NCI-H2107 treated with DMSO at 0.1 percent for 48 hours (cell line): ENCODE data around the gene RNASEH1.
"Not testable (repeated sequence)": the region's sequence is repeated elsewhere in the genome, so short reads cannot be mapped to it uniquely, and the experiment has no call there.

ENCODE experiments used
- DNase-seq: peaks from one replicate; lab custom pipeline; 2025; ENCODE audit not compliant: unreplicated experiment; lab: John Stamatoyannopoulos, UW

The RNASEH1 gene

GRCh38 chr2:3594493-3595281, 36.6 kb upstream of the RNASEH1 start, which contains the start of gene COLEC11:
Gene COLEC11 (plus strand): TSS chr2:3595112. CDS start chr2:3604341, 9,229 bp downstream.
- DNase-seq: no peak

GRCh38 chr2:3589086-3589485, 31.0 kb upstream of the RNASEH1 start:
- DNase-seq: no peak

GRCh38 chr2:3588084-3588483, 30.0 kb upstream of the RNASEH1 start:
- no peak for DNase-seq

GRCh38 chr2:3587432-3587831, 29.3 kb upstream of the RNASEH1 start:
- no peak for DNase-seq

GRCh38 chr2:3587021-3587420, 28.9 kb upstream of the RNASEH1 start:
- DNase-seq: no peak

- no peak for DNase-seq
Measured at GRCh38 chr2:3586220-3586619, 28.1 kb upstream of the RNASEH1 start.

- no peak for DNase-seq
Measured at GRCh38 chr2:3585261-3586109, 27.4 kb upstream of the RNASEH1 start.

GRCh38 chr2:3584608-3585260, 26.6 kb upstream of the RNASEH1 start:
- no peak for DNase-seq

GRCh38 chr2:3584076-3584475, 25.9 kb upstream of the RNASEH1 start:
- DNase-seq: no peak

- no peak for DNase-seq
Measured at GRCh38 chr2:3581367-3582262, 23.5 kb upstream of the RNASEH1 start.

GRCh38 chr2:3580449-3580848, 22.3 kb upstream of the RNASEH1 start:
- no peak for DNase-seq

GRCh38 chr2:3578987-3579386, 20.9 kb upstream of the RNASEH1 start:
- DNase-seq: no peak

- DNase-seq: not testable (repeated sequence)
Measured at GRCh38 chr2:3576263-3576630, 18.1 kb upstream of the RNASEH1 start.

- no peak for DNase-seq
Measured at GRCh38 chr2:3575534-3576262, 17.6 kb upstream of the RNASEH1 start.

- no peak for DNase-seq
Measured at GRCh38 chr2:3574155-3574554, 16.0 kb upstream of the RNASEH1 start.

- no peak for DNase-seq
Measured at GRCh38 chr2:3572620-3573019, 14.5 kb upstream of the RNASEH1 start.

- no peak for DNase-seq
Measured at GRCh38 chr2:3571284-3571683, 13.2 kb upstream of the RNASEH1 start.

- not testable (repeated sequence) for DNase-seq
Measured at GRCh38 chr2:3569656-3570055, 11.5 kb upstream of the RNASEH1 start.

GRCh38 chr2:3566806-3567205, 8.7 kb upstream of the RNASEH1 start:
- DNase-seq: no peak

GRCh38 chr2:3565117-3565516, 7.0 kb upstream of the RNASEH1 start:
- DNase-seq: no peak
